GM19099 (cell line): Measurements from ENCODE around the gene CPSF4.

Experiments used
- POLR2A ChIP-seq: IDR thresholded peaks from 3 replicates; pipeline ENCODE4 v1.6.1; 2011; ENCODE audit warnings: low read depth; ENCODE audit not compliant: insufficient read length; ENCODE audit errors: extremely low read depth

Gene CPSF4

GRCh38 chr7:99497766-99498545, 59.2 kb downstream of the CPSF4 start:
- TF ChIP-seq POLR2A: no peak

GRCh38 chr7:99498546-99498944, 59.8 kb downstream of the CPSF4 start:
- TF ChIP-seq POLR2A: no peak

GRCh38 chr7:99499371-99499720, 60.6 kb downstream of the CPSF4 start:
- TF ChIP-seq POLR2A: no peak

GRCh38 chr7:99499721-99500636, 61.2 kb downstream of the CPSF4 start, which contains the start of gene ZNF394:
Gene ZNF394 (minus strand): TSS chr7:99500281. CDS start chr7:99500093, 188 bp downstream.
- peak; percentile 77 for TF ChIP-seq POLR2A

- TF ChIP-seq POLR2A: no peak
Measured at GRCh38 chr7:99500637-99501009, 61.9 kb downstream of the CPSF4 start.

GRCh38 chr7:99504281-99504602, 65.5 kb downstream of the CPSF4 start:
- no peak for TF ChIP-seq POLR2A

- peak; percentile 93 for TF ChIP-seq POLR2A
Measured at GRCh38 chr7:99504603-99505323, 66.0 kb downstream of the CPSF4 start, which contains the start of gene ZKSCAN5. Gene ZKSCAN5 (plus strand): TSS chr7:99504662. CDS start chr7:99506045, 1,383 bp downstream.

GRCh38 chr7:99505324-99505662, 66.5 kb downstream of the CPSF4 start:
- TF ChIP-seq POLR2A: no peak
